Motor neuron (in vitro differentiated cells): ENCODE results near the gene NUP107. TPM values are rescaled to one million over a fixed set of nuclear protein-coding genes. Genes with fewer than 3 reads are reported as not detected.
A peak's percentile ranks its signal among the peaks of the same experiment; 100 is the strongest.
"Not testable (repeated sequence)": the region's sequence is repeated elsewhere in the genome, so short reads cannot be mapped to it uniquely, and the experiment has no call there.

Experiments used
- ATAC-seq, 8 experiments: fragments of 200-7000 bp; cut with Tn5 transposase; replicated peaks in 6 of 8; 2 replicates each; pipeline ENCODE4 v1.8.0; 2021; ENCODE audit warnings: mild to moderate bottlenecking in 8 of 8, moderate library complexity in 8 of 8
- H3K27ac ChIP-seq, 2 donors: fragments of 250-450 bp; sonication (Bioruptor Pico); 2 replicates each; pipeline ENCODE4 v1.9.0; 2021; ENCODE audit warnings: antibody characterized with exemption in 2 of 2, mild to moderate bottlenecking in 2 of 2, moderate library complexity in 1 of 2
- H3K4me1 ChIP-seq, 2 donors: fragments of 250-450 bp; sonication (Bioruptor Pico); replicated peaks in 1 of 2; 2 replicates each; pipeline ENCODE4 v1.6.1; 2021; ENCODE audit warnings: antibody characterized with exemption in 2 of 2, mild to moderate bottlenecking in 2 of 2, moderate library complexity in 1 of 2
- H3K4me3 ChIP-seq, 5 donors: fragments of 250-450 bp; sonication (Bioruptor Pico); 2 replicates each; pipeline ENCODE4 v1.9.0; 2021; ENCODE audit warnings: antibody characterized with exemption in 5 of 5, mild to moderate bottlenecking in 5 of 5, moderate library complexity in 4 of 5
- WGBS, 10 experiments: fragments of 450-650 bp; shearing (Covaris generic); methylation state at CpG; one replicate each; pipeline ENCODE4 v1.0.0; 2022; 5-methylcytosine and 5-hydroxymethylcytosine counted together
- in situ Hi-C, 9 experiments: fragments of 400-800 bp; cut with MboI; loops; one replicate each; pipeline ENCODE4 v1.15.0; 2021; ENCODE audit warnings: low sequenced_read_pairs in 9 of 9, low pct_unique_long_range_greater_than_20kb in 2 of 9; ENCODE audit not compliant: unreplicated experiment in 9 of 9
- total RNA-seq, 8 experiments: library from RNA; unstranded; fragments of 300-600 nt; gene quantifications; 2 replicates each; pipeline versions ENCODE4 v1.2.3 to v1.2.4, GENCODE V29; 2022

Gene NUP107
- total RNA-seq, 8 experiments from 2014 or later, result 32.7 to 102 (median 35.7) TPM

DNA sequence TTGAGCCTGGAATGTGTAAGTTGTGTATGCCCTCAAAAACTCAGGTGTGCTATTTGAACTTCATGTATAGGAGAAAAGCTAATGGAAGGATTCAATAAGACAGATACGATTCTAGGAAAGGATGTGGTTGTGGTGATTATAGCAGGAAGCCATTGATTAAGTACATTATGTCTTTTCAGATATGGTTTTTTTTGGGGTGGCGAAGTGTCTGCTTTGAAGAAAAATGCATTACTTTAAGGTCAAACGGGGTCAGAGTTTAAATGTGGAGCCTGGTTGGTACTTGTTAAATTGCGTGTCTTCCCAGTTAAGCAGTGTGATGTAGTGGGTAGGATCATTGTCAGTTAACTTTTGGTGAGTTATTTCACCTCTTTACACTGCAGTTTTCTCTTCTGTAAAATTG, 13.0 kb upstream of the NUP107 start:
- Histone ChIP-seq H3K27ac (no peak overlapping the region), H3K4me1 (no peaks in the 10 kb centered on the region), H3K4me3 (no peak overlapping the region)
- in situ Hi-C loops, result no loop called here
- no peak for ATAC-seq
- WGBS, 10 experiments, result 42 to 100% (median 88%) methylated on average over 2 to 4 of the region's 4 CpGs

DNA sequence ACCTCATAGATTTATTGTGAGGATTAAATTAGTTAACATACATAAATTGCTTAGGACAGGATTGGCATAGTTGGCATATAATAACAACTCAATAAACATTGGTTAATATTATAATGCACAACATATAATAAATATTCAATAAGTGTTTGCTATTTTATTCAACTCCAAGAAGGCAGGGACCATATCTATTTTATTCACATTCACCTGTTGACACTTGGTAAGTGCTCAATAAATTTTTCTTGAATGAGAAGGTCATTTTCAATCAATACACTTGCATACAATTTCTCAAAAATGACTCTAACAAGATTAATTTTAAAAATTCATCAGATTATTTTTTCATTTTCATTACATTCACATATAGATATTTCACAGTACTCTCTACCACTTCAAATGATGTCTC, 12.4 kb upstream of the NUP107 start:
- no peak overlapping the region for H3K27ac ChIP-seq
- no peak for ATAC-seq
- in situ Hi-C loops, result no loop called here

DNA sequence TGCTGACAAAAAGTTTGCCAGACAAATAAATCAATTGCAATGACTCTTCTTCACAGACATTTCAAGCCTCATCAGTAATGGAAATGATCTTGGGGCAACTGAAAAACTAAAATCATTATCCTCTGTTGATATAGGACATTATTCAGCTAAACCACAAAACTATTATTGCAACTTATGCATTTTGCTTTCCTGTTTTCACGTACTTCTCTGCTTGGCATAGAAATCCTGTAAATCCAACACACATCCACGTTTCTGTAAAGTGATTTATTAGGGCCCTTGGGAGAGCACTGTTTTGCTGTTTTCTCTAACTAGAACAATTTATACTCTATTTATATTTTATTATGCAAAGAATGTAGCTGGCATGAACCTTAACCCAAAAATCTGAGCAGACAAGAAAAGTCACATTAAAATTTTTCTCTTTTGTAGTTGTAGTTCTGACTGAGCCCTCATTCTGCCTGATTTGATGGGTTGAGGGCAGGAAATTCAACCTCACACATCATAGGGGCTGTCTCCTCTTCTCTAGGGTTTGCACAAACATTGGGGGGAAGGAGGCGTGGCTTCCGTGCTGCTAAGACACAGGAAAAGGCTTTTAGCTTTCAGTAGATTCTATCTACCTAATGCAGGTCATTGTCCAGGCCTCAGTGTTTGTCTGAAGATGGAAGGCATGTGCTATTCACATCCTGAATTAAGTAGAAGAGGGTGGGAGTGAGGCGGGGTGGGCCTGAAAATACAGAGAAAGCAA, 11.5 kb upstream of the NUP107 start:
- H3K27ac ChIP-seq, result no peak overlapping the region
- H3K4me3 ChIP-seq, result no peak overlapping the region
- WGBS, 10 experiments, result 30 to 75% (median 60%) methylated on average over 1 to 5 of the region's 5 CpGs; no CpG with 5 or more reads in 1 of the 10 experiments
- no peaks in the 10 kb centered on the region for H3K4me1 ChIP-seq
- no peak for ATAC-seq
- in situ Hi-C loops, result loop anchor here in 3 of 9 experiments (25.0 kb wide), 3 partner anchors 88 to 338 kb away; partner anchors contain the start of gene MDM1 (in 1 of the 3)

More for the DNA sequence above, 12.4 kb upstream of the NUP107 start:
- Histone ChIP-seq H3K4me3 (no peak overlapping the region), H3K4me1 (no peaks in the 10 kb centered on the region)

DNA sequence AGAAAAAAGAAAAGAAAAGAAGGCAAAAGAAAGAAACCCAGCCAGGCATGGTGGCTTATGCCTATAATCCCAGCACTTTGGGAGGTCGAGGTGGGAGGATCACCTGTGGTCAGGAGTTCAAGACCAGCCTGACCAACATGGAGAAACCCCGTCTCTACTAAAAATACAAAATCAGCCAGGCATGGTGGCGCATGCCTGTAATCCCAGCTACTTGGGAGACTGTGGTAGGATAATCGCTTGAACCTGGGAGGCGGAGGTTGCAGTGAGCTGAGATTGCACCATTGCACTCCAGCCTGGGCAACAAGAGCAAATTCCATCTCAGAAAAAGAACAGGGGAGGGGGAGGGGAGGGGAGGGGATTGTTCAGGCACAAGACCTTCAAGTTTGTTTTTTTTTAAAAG, 9.9 kb upstream of the NUP107 start:
- in situ Hi-C loops, result loop anchor here in 3 of 9 experiments (25.0 kb wide), 3 partner anchors 90 to 340 kb away; partner anchors contain the start of gene MDM1 (in 1 of the 3)

DNA sequence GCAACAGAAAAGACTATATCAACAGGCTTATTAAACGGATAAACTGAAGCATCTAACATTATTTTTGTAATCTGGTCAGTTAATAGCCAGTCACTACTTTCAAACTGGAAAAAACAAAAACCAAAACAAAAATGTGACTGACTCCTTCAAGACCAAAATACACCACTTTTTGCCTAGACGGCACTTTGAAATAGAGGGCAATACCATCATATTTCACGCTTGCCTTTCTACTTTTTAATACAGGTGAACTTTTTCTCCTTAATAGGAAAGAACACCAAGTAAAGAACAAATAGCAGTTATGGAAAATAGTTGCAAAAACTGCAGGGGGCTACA, 550 bp upstream of the NUP107 start:
- WGBS, 10 experiments, result 25 to 83% (median 57%) methylated on average over 1 to 3 of the region's 3 CpGs
- ATAC-seq, result no peak

More for the DNA sequence above, 9.9 kb upstream of the NUP107 start:
- ATAC-seq, H3K4me3 ChIP-seq, H3K27ac ChIP-seq, H3K4me1 ChIP-seq: not testable (repeated sequence)
- 75 to 100% (median 100%) methylated on average over 1 to 4 of the region's 5 CpGs; no CpG with 5 or more reads in 3 of the 10 experiments for WGBS, 10 experiments

DNA sequence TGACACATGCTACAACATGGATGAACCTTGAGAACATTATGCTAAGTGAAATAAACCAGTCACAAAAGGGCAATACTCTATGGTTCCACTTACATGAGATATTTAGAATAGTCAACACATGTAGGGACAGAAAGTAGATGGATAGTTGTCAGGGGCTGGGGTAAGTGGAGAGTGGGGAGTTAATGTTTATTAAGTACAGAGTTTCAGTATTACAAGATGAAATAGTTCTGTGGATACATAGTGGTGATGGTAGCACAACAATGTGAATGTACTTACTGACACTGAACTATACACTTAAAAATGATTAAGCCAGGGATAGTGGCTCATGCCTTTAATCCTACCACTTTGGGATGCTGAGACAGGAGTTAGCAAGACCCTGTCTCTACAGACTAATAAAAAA, 8.7 kb downstream of the NUP107 start:
- no peak overlapping the region for H3K4me3 ChIP-seq
- in situ Hi-C loops, result loop anchor here in 3 of 9 experiments (25.0 kb wide), 3 partner anchors 108 to 358 kb away; partner anchors contain the start of gene MDM1 (in 1 of the 3)
- H3K27ac ChIP-seq, result no peak overlapping the region
- no peaks in the 10 kb centered on the region for H3K4me1 ChIP-seq
- ATAC-seq, result no peak

More for the DNA sequence above, 550 bp upstream of the NUP107 start:
- H3K4me1 ChIP-seq, result peaks cover 4 to 9% of the 10 kb centered on the region in 2 donors
- in situ Hi-C loops, result loop anchor here in 3 of 9 experiments (25.0 kb wide), 3 partner anchors 99 to 349 kb away; partner anchors contain the start of gene MDM1 (in 1 of the 3)
- H3K4me3 ChIP-seq, result peak overlapping the region; percentile 69 to 100 (median 93)
- H3K27ac ChIP-seq, result peak overlapping the region; percentile 54 to 58

DNA sequence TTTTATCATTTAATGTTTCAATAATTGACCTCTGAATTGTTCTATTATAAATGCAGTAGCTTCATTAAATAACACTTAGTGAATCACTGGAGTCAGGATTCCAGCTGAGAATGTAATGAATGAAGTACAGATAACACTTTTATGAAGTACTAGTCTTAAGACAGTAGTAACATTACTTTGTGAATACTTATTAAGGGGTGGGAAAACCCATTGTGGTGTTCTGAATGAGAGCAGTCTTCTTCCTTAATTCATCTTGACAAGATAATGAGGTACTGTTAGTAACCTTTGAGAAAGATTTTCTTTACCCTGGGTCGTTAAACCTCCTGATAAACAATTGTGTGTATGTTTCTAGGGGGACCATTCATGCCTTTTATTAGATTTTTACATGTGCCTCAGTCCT, 12.7 kb downstream of the NUP107 start:
- H3K4me1 ChIP-seq, result no peaks in the 10 kb centered on the region
- in situ Hi-C loops, result loop anchor here in 3 of 9 experiments (25.0 kb wide), 3 partner anchors 112 to 362 kb away; partner anchors contain the start of gene MDM1 (in 1 of the 3)
- 67 to 100% (median 86%) methylated on average over 1 of the region's 1 CpG; no CpG with 5 or more reads in 3 of the 10 experiments for WGBS, 10 experiments

DNA sequence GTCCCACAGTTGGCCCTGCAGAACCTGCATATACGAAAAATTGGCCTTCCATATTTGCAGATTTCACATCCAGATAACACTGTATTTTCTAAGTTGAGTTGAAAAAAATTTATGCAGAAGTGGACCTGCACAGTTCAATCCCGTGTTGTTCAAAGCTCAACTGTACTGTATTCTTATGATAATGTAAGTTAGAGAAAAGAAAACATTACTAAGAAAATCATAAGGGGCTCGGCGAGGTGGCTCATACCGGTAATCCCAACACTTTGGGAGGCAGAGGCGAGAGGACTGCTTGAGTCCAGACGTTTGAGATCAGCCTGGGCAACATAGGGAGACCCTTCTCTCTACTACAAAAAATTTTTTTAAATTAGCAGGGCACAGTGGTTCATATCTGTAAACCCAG, 41.0 kb downstream of the NUP107 start:
- no peaks in the 10 kb centered on the region for H3K4me1 ChIP-seq
- in situ Hi-C loops, result no loop called here
- H3K4me3 ChIP-seq, result no peak overlapping the region
- no peak overlapping the region for H3K27ac ChIP-seq
- WGBS, 10 experiments, result 58 to 100% (median 96%) methylated on average over 1 to 6 of the region's 7 CpGs; no CpG with 5 or more reads in 2 of the 10 experiments
- ATAC-seq, result no peak

More for the DNA sequence above, 12.7 kb downstream of the NUP107 start:
- no peak overlapping the region for H3K27ac ChIP-seq
- no peak for ATAC-seq
- H3K4me3 ChIP-seq, result no peak overlapping the region

DNA sequence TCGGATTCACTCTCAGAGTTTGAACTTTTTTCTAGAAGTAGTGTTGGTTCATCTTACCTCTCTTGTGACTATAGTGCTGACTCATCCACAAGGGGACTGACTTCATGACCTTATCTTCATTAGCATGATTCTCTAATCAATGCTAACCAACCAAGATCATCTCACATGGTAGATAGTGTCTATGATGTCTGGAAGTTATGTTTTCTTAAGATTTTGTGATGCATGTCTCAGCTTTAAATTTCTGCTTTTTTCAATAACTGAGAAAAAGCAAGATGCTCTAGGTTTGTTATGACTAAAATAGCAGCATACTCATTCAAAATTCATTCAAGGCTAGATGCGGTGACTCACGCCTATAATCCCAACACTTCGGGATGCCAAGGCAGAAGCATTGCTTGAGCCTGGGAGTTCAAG, 46.9 kb downstream of the NUP107 start:
- in situ Hi-C loops, result no loop called here
- 0 to 100% (median 88%) methylated on average over 1 to 4 of the region's 4 CpGs; no CpG with 5 or more reads in 2 of the 10 experiments for WGBS, 10 experiments
- Histone ChIP-seq H3K4me1 (no peaks in the 10 kb centered on the region), H3K4me3 (no peak overlapping the region), H3K27ac (no peak overlapping the region)
- ATAC-seq, result peak in 2 of 8 experiments; percentile 84 to 97

DNA sequence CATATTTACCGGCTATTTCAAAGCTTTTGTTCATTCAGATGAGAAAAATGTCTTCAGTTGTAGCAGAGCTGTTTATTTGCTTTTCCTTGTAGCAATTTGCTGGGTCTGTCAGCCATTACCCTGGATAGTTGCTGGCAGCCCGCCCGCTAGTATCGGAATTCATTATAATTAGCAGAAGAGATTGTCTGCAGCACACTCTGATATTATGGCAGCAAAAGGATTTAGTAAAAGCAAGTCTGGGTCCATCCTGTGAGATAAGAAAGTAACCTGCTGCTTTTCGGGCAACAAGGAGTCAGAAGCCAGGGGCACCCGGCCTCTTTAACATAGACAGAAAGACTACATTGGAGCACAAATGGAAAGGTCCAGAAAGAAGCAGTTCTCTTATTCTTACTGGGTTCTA, 53.1 kb downstream of the NUP107 start:
- no peak for ATAC-seq
- in situ Hi-C loops, result no loop called here
- H3K4me3 ChIP-seq, result no peak overlapping the region
- H3K27ac ChIP-seq, result no peak overlapping the region
- H3K4me1 ChIP-seq, result no peaks in the 10 kb centered on the region
- 71 to 100% (median 92%) methylated on average over 1 to 6 of the region's 6 CpGs for WGBS, 10 experiments

DNA sequence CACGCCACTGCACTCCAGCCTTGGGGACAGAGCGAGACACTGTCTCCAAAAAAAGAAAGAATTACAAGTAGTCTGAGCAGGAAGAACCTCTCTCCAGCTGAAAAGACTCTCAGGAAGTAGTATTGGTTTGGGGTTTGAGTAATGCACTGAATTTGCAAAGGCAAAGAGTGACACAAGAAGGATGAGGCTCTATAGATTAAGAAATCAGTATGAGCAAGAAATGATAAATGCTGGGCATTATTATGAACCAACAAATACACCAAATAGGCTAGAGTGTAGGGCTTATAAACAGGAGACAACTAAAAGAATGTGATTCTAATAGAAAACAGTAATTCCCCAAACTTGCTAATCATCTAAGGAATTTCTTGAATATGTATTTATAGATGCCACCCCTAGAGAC, 56.6 kb downstream of the NUP107 start:
- no peak overlapping the region for H3K4me3 ChIP-seq
- 83 to 100% (median 95%) methylated on average over 1 to 2 of the region's 2 CpGs; no CpG with 5 or more reads in 6 of the 10 experiments for WGBS, 10 experiments
- in situ Hi-C loops, result no loop called here
- peaks cover 5 to 11% of the 10 kb centered on the region in 2 donors for H3K4me1 ChIP-seq
- ATAC-seq, result no peak
- H3K27ac ChIP-seq, result no peak overlapping the region

DNA sequence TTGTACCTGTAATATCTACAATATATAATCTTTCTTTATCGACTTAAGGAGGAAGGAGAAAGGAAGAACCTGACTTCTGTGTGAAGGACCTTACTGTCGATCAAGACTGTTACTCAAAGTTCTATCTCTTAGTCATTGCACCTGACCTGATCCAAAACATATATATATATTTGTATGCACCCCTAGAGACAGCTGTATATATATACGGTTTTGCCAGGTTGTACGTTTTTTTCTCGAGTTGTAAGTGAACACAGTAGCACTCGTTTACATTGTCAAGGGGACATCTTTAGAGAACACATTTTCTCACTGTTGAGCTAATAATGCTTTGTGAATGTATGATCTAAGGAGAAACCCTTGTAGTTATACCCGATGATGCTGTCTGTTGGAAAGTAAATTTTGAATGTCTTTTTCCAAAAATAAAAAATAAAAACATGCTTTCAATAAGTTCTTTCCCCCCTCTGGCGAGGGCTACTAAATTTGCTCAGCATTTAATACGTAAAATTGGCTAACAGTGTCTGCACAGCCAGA, 58.7 kb downstream of the NUP107 start:
- H3K27ac ChIP-seq, result peak overlapping the region in 1 of 2 donors; percentile 72
- H3K4me1 ChIP-seq, result peaks cover 8 to 18% of the 10 kb centered on the region in 2 donors
- 32 to 84% (median 64%) methylated on average over 3 to 9 of the region's 9 CpGs for WGBS, 10 experiments
- ATAC-seq, result no peak
- in situ Hi-C loops, result no loop called here
- H3K4me3 ChIP-seq, result peak overlapping the region; percentile 63 to 85 (median 74)

DNA sequence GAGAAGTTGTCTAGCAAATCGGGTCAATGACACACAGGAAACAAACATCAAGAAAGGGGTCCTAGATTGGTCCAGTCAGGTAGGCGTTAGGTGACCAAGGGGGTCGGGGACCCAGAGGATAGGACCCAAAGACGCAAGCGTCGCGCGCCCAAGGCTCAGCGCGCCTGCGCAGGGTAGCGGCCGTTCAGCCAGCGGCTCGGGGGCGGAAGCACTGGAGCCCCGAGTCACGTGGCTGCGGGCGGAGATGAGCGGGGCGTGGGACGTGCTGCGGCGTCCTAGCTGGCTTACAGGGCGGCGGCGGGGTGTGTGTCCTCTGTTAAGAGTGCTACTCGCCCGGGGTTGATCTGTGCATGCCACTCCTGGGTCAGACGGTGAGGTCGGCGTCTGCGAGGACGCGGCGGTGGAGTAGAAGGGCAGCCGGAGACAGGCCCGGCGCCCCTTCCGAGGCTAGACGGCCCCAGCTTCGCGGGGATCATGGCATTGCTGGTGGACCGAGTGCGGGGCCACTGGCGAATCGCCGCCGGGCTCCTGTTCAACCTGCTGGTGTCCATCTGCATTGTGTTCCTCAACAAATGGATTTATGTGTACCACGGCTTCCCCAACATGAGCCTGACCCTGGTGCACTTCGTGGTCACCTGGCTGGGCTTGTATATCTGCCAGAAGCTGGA, 59.3 kb downstream of the NUP107 start, which contains the start of gene SLC35E3:
Gene SLC35E3 (plus strand): TSS at position 273 of the 668 bp plus-strand sequence. CDS start 202 bp downstream, at position 475.
- WGBS, 10 experiments, result 0 to 3% (median 0%) methylated on average over 1 to 23 of the region's 52 CpGs
- H3K27ac ChIP-seq, result peak within 1 kb of the TSS; percentile 44 to 72
- peak within 1 kb of the TSS; percentile 63 to 85 (median 74) for H3K4me3 ChIP-seq
- ATAC-seq, result peak; percentile 94 to 99 (median 98)
- in situ Hi-C loops, result no loop called here
- peaks cover 8 to 18% of the 10 kb centered on the region in 2 donors for H3K4me1 ChIP-seq
